GM15510 (cell line): ENCODE measurements around the gene TSPAN10.

Source experiments
- POLR2A ChIP-seq: IDR thresholded peaks from 3 replicates; pipeline ENCODE4 v1.6.1; 2011; ENCODE audit warnings: borderline replicate concordance; ENCODE audit not compliant: insufficient read length; ENCODE audit errors: extremely low read depth

Gene TSPAN10

DNA sequence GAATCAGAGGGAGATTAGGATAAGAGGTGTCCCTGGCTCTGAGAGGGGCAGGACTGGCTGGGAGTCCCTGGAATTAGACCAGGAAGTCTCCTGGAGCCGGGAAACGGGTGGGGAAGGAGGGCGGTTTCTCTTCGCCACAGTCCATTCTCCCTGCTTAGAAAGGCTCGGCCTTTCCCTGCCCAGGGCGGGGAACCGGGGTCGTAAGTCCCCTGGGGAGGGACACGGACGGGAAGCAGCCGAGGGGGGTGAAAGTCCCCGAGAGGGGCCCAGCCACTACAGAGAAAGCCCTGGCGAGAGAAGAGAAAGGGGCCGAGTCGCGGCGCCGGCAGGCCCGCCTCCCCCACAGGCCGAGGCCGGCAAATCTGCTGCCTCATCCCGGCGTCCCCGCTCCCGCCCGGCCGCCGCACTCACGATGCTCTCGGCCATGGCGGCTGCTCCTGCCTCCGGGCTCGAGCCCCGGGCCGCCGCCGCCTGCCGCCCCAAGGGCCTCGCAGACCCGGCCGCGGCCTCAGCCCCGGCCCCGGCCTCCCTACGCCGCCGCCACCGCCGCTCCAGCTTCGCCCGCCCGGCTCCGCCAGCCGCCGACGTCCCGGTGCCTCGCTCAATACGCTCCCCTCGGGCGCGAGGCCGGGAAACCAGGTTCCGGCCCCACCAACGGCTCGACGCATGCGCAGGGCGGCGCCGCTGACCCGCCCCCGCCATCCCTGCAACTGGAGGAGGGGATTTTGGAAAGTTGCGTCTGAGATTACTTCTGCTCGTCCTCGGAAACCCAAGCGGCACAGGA is at the start of gene TSPAN10, which contains the start of gene NPLOC4:
Gene TSPAN10, plus strand, starts transcription at position 692 of the 784 bp plus-strand sequence. CDS start 5,217 bp downstream, outside the sequence.
Gene NPLOC4, minus strand, starts transcription at position 608 of the 784 bp plus-strand sequence. Its CDS starts 182 bp downstream, at position 426.
- peak; percentile 92 for TF ChIP-seq POLR2A

DNA sequence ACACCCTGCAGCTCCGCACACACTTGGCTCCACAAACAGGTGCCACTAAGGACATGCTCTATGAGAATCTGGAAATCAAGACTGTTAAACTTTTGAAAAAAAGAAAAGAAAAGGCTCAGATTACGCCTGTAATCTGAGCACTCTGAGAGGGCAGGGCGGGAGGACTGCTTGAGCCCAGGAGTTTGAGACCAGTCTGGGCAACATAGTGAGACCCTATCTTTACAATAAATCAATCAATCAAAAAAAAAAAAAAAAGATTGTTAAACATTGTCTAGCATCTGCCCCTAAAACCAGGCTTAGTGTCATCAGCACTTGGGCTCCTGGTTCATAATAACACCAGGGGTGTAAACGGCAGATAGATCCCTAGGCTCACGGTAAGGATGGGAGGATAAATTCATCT is 47.4 kb upstream of the TSPAN10 start:
- TF ChIP-seq POLR2A, result no peak

- TF ChIP-seq POLR2A, result no peak
Measured at GRCh38 chr17:81590121-81590520, 46.9 kb upstream of the TSPAN10 start.

GRCh38 chr17:81591971-81592370 is 45.0 kb upstream of the TSPAN10 start:
- no peak for TF ChIP-seq POLR2A

DNA sequence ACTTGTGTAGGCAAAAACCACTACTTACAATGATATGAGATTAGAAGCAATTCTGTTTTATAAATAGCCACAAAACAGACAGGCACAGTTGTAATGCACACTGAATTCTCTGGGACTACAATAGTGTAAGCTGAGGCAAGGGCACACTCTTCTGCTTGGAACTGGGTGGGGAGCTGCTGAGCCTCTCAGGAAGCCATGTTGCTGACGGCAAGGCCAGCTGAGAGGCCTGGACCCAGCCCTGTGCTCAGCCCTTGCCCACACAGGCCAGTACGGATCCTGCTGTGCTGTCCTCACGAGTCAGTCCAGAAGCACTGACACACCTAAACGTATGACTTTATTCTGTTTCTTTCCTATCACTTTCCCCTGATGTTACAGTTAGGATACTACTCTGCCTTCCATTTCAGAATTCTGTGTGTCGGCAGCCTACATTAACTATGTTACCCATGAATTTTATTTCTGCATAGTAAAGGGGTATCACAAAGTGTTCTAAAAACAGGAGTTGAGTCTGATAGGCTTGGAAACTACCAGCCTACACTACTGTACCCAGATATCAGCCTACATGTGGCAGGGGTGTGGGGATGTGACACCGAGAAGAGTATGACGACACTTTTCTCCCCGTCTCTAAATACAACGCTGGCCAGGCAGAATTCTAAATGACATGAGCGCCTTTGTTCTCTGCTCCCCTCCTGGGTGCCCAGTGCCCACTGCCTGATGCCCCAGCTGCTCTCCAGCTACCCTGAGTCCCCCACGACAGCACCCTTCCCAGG is 43.7 kb upstream of the TSPAN10 start:
- no peak for TF ChIP-seq POLR2A

- TF ChIP-seq POLR2A, result no peak
Measured at GRCh38 chr17:81599719-81600486, 37.1 kb upstream of the TSPAN10 start.

- no peak for TF ChIP-seq POLR2A
Measured at GRCh38 chr17:81601525-81602120, 35.4 kb upstream of the TSPAN10 start.

DNA sequence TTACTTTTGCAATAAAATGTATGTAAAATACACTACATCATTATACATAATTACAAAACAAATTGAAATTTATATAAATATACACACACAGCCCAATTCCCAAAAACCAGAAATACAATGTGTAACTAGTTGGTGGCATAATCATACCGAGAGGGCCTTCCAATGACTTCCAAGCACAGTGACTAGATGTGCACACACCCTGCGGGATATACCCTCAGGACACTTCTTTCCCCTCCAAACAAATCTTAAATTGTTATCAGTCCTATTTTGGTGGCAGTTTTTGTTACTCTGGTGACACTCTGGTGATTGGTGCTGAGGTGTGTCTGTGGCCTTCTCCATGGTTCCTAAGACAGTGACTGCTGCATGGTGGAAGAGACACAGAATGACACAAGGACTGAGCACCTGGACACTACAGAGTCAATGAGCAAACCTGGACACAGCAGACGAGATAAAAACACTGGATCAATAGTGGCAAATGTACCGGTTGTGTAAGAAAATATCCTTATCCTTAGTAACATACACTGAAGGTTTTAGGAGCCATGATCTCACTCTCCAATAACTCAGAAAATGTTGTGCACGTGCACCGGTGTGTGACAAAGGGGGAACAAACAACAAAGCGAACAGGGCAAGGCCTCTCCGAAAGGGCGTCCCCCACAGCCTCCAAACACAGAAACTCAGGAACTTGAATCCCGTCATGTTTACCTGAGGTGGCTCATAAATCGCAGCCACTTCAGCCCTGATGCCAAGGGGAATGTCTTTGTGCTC is 33.0 kb upstream of the TSPAN10 start:
- TF ChIP-seq POLR2A, result no peak

DNA sequence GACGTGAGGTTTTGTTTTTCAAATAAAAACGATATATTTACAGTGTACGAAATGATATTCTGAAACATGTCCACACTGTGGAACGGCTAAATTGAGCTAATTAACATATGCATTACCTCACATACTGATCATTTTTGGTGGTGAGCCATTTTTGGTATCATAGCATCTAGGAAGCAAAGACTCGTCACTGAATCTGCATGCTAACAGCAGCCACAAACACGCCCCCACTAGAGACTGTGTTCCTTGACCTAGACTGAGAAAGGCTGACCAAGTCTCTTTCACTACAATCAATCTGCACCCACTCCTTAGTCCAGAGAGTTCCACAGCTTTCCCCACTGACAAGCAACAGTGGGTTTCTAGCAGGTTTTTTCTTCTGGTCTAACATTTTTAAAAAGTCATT is 29.6 kb upstream of the TSPAN10 start:
- TF ChIP-seq POLR2A, result no peak

GRCh38 chr17:81608082-81608481 is 28.9 kb upstream of the TSPAN10 start:
- TF ChIP-seq POLR2A, result no peak

DNA sequence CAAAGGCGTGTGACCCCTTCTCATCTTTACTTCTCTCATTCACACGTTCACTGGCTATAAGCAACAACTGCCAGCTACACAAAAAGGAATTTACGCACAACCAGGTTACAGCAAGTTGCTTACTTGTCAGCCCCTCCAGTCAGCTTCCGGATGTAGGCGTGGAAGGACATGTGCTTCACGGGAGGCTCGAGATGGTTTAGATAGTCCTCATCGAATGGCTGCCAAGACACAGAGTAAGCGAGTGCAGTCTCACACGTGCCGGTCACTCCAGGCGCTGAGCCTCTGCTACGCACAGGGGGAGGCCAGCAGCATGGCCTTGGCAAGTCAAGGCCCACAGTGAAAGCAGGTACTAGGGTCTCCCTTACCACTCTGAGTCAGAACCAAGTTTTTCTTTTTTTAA is 28.4 kb upstream of the TSPAN10 start:
- TF ChIP-seq POLR2A, result no peak

GRCh38 chr17:81609541-81610311 is 27.3 kb upstream of the TSPAN10 start:
- TF ChIP-seq POLR2A, result no peak
